ENCODE measurements around the gene AQP6. TPM values are rescaled to one million over a fixed set of nuclear protein-coding genes. Genes with fewer than 3 reads are reported as not detected.

AQP6 gene
- total RNA-seq, 1 donor from 2014 or later: not detected

GRCh38 chr12:49950273-49951251 is 22.2 kb upstream of the AQP6 start, which contains the start of gene AQP2:
TSS of gene AQP2 (plus strand) at chr12:49950737. CDS start at chr12:49950831, 94 bp downstream.
- no peak for DNase-seq (ENCODE audit: low spot score)
- Mint-ChIP-seq H3K4me1 (ENCODE audit: low read depth) (peaks cover 6% of the 10 kb centered on the region), H3K27me3 (ENCODE audit: low read depth) (no peaks in the 10 kb centered on the region), H3K27ac (ENCODE audit: unreplicated experiment) (no peak within 1 kb of the TSS), H3K9me3 (ENCODE audit: low read depth) (no peaks in the 10 kb centered on the region), H3K36me3 (ENCODE audit: low read depth) (no peaks in the 10 kb centered on the region), H3K4me3 (ENCODE audit: unreplicated experiment) (no peak within 1 kb of the TSS)
- no peak for TF ChIP-seq CTCF (IDR thresholded peaks at IDR 0.05)

GRCh38 chr12:49951411-49952240 is 21.1 kb upstream of the AQP6 start:
- no peaks in the 10 kb centered on the region for H3K4me1 Mint-ChIP-seq (ENCODE audit: low read depth)
- H3K27ac Mint-ChIP-seq (ENCODE audit: unreplicated experiment): no peak overlapping the region
- H3K4me3 Mint-ChIP-seq (ENCODE audit: unreplicated experiment): no peak overlapping the region
- TF ChIP-seq CTCF (IDR thresholded peaks at IDR 0.05): no peak
- H3K36me3 Mint-ChIP-seq (ENCODE audit: low read depth): no peaks in the 10 kb centered on the region
- DNase-seq (ENCODE audit: low spot score): no peak
- H3K27me3 Mint-ChIP-seq (ENCODE audit: low read depth): no peaks in the 10 kb centered on the region
- no peaks in the 10 kb centered on the region for H3K9me3 Mint-ChIP-seq (ENCODE audit: low read depth)

- Mint-ChIP-seq H3K27me3 (ENCODE audit: low read depth) (peaks cover 2% of the 10 kb centered on the region), H3K4me1 (ENCODE audit: low read depth) (no peaks in the 10 kb centered on the region), H3K4me3 (ENCODE audit: unreplicated experiment) (no peak overlapping the region), H3K27ac (ENCODE audit: unreplicated experiment) (no peak overlapping the region), H3K36me3 (ENCODE audit: low read depth) (no peaks in the 10 kb centered on the region), H3K9me3 (ENCODE audit: low read depth) (no peaks in the 10 kb centered on the region)
- TF ChIP-seq CTCF (IDR thresholded peaks at IDR 0.05): no peak
- DNase-seq (ENCODE audit: low spot score): peak; percentile 18
Measured at GRCh38 chr12:49952391-49953055, 20.2 kb upstream of the AQP6 start.

GRCh38 chr12:49953151-49953550 is 19.6 kb upstream of the AQP6 start:
- H3K27me3 Mint-ChIP-seq (ENCODE audit: low read depth): peaks cover 2% of the 10 kb centered on the region
- H3K4me3 Mint-ChIP-seq (ENCODE audit: unreplicated experiment): no peak overlapping the region
- no peaks in the 10 kb centered on the region for H3K9me3 Mint-ChIP-seq (ENCODE audit: low read depth)
- no peaks in the 10 kb centered on the region for H3K4me1 Mint-ChIP-seq (ENCODE audit: low read depth)
- peak; percentile 54 for DNase-seq (ENCODE audit: low spot score)
- TF ChIP-seq CTCF (IDR thresholded peaks at IDR 0.05): no peak
- H3K36me3 Mint-ChIP-seq (ENCODE audit: low read depth): no peaks in the 10 kb centered on the region
- H3K27ac Mint-ChIP-seq (ENCODE audit: unreplicated experiment): no peak overlapping the region
